ENCODE measurements around the gene SMIM20. TPM values are rescaled to one million over a fixed set of nuclear protein-coding genes. Genes with fewer than 3 reads are reported as not detected.

The SMIM20 gene
- total and polyA plus RNA-seq, 9 of the 15 experiments (the other 6 are each of a cell fraction or from before 2014, with no cell fraction given): 25.1 to 51.0 (median 38.9) TPM

DNA sequence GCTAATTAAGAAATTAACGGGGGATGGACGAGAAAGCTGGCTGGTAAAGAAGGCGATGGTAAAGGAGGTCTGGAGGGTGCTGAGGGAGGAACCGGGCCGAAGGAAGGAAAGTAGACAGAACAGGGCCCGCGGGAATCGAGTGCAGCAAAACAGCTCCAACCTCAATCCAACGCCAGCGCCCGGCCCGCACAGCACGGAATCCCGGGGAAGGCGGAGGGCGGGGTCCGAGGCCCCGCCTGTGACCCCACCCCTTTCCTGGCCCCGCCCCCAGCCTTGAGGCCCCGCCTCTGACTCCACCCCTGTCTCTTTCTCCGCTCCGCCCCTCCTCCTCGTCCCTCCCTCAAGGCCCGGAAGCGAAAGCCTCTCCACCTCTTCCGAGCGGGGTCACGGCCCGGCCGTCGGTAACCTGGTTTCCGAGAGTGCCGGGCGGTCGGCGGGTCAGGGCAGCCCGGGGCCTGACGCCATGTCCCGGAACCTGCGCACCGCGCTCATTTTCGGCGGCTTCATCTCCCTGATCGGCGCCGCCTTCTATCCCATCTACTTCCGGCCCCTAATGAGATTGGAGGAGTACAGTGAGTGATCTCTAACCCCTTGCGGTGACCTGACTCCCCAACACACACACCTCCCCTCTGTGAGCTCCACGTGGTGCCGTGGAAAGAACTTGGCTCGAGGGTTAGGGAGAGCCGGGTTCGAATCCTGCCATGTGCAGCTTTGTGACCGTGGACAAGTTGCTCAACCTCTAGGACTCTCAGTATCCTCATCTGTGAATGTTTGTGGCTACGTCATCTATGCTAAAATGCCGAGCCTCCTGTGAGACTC lies at the start of gene SMIM20 (continued):
- TF ChIP-seq TCF15 (CRISPR knock-in tag; IDR thresholded peaks at IDR 0.05) (no peak), CREB3L1 (IDR thresholded peaks at IDR 0.05; ENCODE audit: borderline replicate concordance, low read depth) (peak; percentile 85), PPARD (CRISPR knock-in tag; IDR thresholded peaks at IDR 0.05) (no peak), MCM3 (IDR thresholded peaks at IDR 0.05) (no peak), GATAD2B (IDR thresholded peaks at IDR 0.05; ENCODE audit: borderline replicate concordance) (no peak), TBL1XR1 (IDR thresholded peaks at IDR 0.05; ENCODE audit: low read length in 2 of 2) (no peak; a peak in 1 of 4 replicates), E2F6 (IDR thresholded peaks at IDR 0.05; ENCODE audit: borderline replicate concordance in 1 of 2, extremely low read depth in 1 of 2, insufficient read depth in 1 of 2, insufficient read length in 1 of 2, low read depth in 1 of 2, low read length in 1 of 2, poor library complexity in 1 of 2, severe bottlenecking in 1 of 2) (peak; percentile 79 to 82), EGR1 (conservative IDR thresholded peaks at IDR 0.05) (peak; percentile 58), ZNF77 (CRISPR knock-in tag; IDR thresholded peaks at IDR 0.05) (no peak), NCOA1 (IDR thresholded peaks at IDR 0.05; ENCODE audit: low read depth) (peak; percentile 91), ILK (tag; IDR thresholded peaks at IDR 0.05; ENCODE audit: borderline replicate concordance, low read depth) (no peak), ZNF277 (CRISPR knock-in tag; IDR thresholded peaks at IDR 0.05; ENCODE audit: borderline replicate concordance) (no peak), DACH1 (IDR thresholded peaks at IDR 0.05; ENCODE audit: partially characterized antibody) (peak; percentile 49), CBFB (CRISPR knock-in tag; IDR thresholded peaks at IDR 0.05) (peak; percentile 82; the same call in 1 of the 2 replicates), SMARCB1 (IDR thresholded peaks at IDR 0.05; ENCODE audit: insufficient read length, low read depth) (no peak)
- TF ChIP-seq, protein P1, sequence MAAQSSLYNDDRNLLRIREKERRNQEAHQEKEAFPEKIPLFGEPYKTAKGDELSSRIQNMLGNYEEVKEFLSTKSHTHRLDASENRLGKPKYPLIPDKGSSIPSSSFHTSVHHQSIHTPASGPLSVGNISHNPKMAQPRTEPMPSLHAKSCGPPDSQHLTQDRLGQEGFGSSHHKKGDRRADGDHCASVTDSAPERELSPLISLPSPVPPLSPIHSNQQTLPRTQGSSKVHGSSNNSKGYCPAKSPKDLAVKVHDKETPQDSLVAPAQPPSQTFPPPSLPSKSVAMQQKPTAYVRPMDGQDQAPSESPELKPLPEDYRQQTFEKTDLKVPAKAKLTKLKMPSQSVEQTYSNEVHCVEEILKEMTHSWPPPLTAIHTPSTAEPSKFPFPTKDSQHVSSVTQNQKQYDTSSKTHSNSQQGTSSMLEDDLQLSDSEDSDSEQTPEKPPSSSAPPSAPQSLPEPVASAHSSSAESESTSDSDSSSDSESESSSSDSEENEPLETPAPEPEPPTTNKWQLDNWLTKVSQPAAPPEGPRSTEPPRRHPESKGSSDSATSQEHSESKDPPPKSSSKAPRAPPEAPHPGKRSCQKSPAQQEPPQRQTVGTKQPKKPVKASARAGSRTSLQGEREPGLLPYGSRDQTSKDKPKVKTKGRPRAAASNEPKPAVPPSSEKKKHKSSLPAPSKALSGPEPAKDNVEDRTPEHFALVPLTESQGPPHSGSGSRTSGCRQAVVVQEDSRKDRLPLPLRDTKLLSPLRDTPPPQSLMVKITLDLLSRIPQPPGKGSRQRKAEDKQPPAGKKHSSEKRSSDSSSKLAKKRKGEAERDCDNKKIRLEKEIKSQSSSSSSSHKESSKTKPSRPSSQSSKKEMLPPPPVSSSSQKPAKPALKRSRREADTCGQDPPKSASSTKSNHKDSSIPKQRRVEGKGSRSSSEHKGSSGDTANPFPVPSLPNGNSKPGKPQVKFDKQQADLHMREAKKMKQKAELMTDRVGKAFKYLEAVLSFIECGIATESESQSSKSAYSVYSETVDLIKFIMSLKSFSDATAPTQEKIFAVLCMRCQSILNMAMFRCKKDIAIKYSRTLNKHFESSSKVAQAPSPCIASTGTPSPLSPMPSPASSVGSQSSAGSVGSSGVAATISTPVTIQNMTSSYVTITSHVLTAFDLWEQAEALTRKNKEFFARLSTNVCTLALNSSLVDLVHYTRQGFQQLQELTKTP (IDR thresholded peaks at IDR 0.05; ENCODE audit: low read depth in 1 of 2, partially characterized antibody in 2 of 2): peak in 1 of 2 experiments; percentile 64
- TF ChIP-seq, protein P2, sequence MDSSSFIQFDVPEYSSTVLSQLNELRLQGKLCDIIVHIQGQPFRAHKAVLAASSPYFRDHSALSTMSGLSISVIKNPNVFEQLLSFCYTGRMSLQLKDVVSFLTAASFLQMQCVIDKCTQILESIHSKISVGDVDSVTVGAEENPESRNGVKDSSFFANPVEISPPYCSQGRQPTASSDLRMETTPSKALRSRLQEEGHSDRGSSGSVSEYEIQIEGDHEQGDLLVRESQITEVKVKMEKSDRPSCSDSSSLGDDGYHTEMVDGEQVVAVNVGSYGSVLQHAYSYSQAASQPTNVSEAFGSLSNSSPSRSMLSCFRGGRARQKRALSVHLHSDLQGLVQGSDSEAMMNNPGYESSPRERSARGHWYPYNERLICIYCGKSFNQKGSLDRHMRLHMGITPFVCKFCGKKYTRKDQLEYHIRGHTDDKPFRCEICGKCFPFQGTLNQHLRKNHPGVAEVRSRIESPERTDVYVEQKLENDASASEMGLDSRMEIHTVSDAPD (CRISPR knock-in tag; IDR thresholded peaks at IDR 0.05): no peak
